ENCODE results near the gene KIF5A. TPM values are rescaled to one million over a fixed set of nuclear protein-coding genes. Genes with fewer than 3 reads are reported as not detected.

The KIF5A gene
- total RNA-seq, 2 experiments from 2014 or later, result 1.3 to 1.4 TPM

- intact Hi-C loops (cut with DNase I, micrococcal nuclease), result no loop called here
- no peak for DNase-seq
- H3K4me3 Mint-ChIP-seq, result no peak overlapping the region
Observed at GRCh38 chr12:57628280-57629191, 78.7 kb downstream of the KIF5A start.

GRCh38 chr12:57629897-57630471 is 80.1 kb downstream of the KIF5A start:
- Mint-ChIP-seq H3K9me3 (ENCODE audit: low read depth) (no peaks in the 10 kb centered on the region), H3K4me3 (no peak overlapping the region), H3K4me1 (peaks cover 20% of the 10 kb centered on the region), H3K27ac (no peak overlapping the region), H3K27me3 (peaks cover 71% of the 10 kb centered on the region), H3K36me3 (ENCODE audit: low read depth) (no peaks in the 10 kb centered on the region)
- ChIA-PET CTCF (interaction anchor here (0.8 to 2.6 kb wide), 6 partner anchors 8 to 306 kb away, joined by 3 to 10 read pairs (median 6); partner anchors contain the start of gene OS9), POLR2A (no interaction called here)
- intact Hi-C loops (cut with DNase I, micrococcal nuclease), result loop anchor here (5.0 kb wide), 3 partner anchors 62 to 413 kb away; partner anchors contain the start of genes NXPH4 (in 1 of the 2) and OS9 (in 1 of the 2)
- ATAC-seq (no peak), DNase-seq (no peak)

More at GRCh38 chr12:57628280-57629191, 78.7 kb downstream of the KIF5A start:
- no peak for ATAC-seq
- H3K27ac Mint-ChIP-seq, result no peak overlapping the region
- POLR2A ChIA-PET, result no interaction called here
- H3K4me1 Mint-ChIP-seq, result peaks cover 19% of the 10 kb centered on the region
- CTCF ChIA-PET, result interaction anchor here (0.6 to 1.7 kb wide), 7 partner anchors 9 to 435 kb away, joined by 3 to 10 read pairs (median 4); no protein-coding TSS in a partner anchor
- peaks cover 77% of the 10 kb centered on the region for H3K27me3 Mint-ChIP-seq
- no peaks in the 10 kb centered on the region for H3K9me3 Mint-ChIP-seq (ENCODE audit: low read depth)
- H3K36me3 Mint-ChIP-seq (ENCODE audit: low read depth), result no peaks in the 10 kb centered on the region

- CTCF ChIA-PET, result interaction anchor here (0.7 to 2.6 kb wide), 6 partner anchors 9 to 47 kb away, joined by 3 to 10 read pairs (median 6); no protein-coding TSS in a partner anchor
- Mint-ChIP-seq H3K4me3 (no peak overlapping the region), H3K4me1 (peaks cover 20% of the 10 kb centered on the region), H3K9me3 (ENCODE audit: low read depth) (no peaks in the 10 kb centered on the region), H3K27me3 (peaks cover 65% of the 10 kb centered on the region), H3K27ac (no peak overlapping the region), H3K36me3 (ENCODE audit: low read depth) (no peaks in the 10 kb centered on the region)
- intact Hi-C loops (cut with DNase I, micrococcal nuclease), result loop anchor here (5.0 kb wide), 3 partner anchors 61 to 414 kb away; partner anchors contain the start of genes NXPH4 (in 1 of the 2) and OS9 (in 1 of the 2)
- POLR2A ChIA-PET, result no interaction called here
- DNase-seq (no peak), ATAC-seq (no peak)
Observed at GRCh38 chr12:57630891-57631433, 81.1 kb downstream of the KIF5A start.

GRCh38 chr12:57631566-57632072 is 81.8 kb downstream of the KIF5A start:
- CTCF ChIA-PET, result interaction anchor here (0.7 to 2.6 kb wide), 6 partner anchors 9 to 48 kb away, joined by 3 to 10 read pairs (median 6); no protein-coding TSS in a partner anchor
- ATAC-seq (no peak), DNase-seq (no peak)
- POLR2A ChIA-PET, result no interaction called here
- H3K27me3 Mint-ChIP-seq, result peaks cover 58% of the 10 kb centered on the region
- H3K36me3 Mint-ChIP-seq (ENCODE audit: low read depth), result no peaks in the 10 kb centered on the region
- intact Hi-C loops (cut with DNase I, micrococcal nuclease), result loop anchor here (5.0 kb wide), 3 partner anchors 61 to 414 kb away; partner anchors contain the start of genes NXPH4 (in 1 of the 2) and OS9 (in 1 of the 2)
- H3K4me3 Mint-ChIP-seq, result peak overlapping the region; percentile 19
- H3K27ac Mint-ChIP-seq, result no peak overlapping the region
- peaks cover 17% of the 10 kb centered on the region for H3K4me1 Mint-ChIP-seq
- H3K9me3 Mint-ChIP-seq (ENCODE audit: low read depth), result no peaks in the 10 kb centered on the region

GRCh38 chr12:57632073-57632957 is 82.5 kb downstream of the KIF5A start:
- POLR2A ChIA-PET, result no interaction called here
- peak; percentile 43 for DNase-seq

GRCh38 chr12:57632958-57633840 is 83.4 kb downstream of the KIF5A start, which contains the start of gene B4GALNT1:
B4GALNT1 (minus strand) TSS chr12:57633201; CDS start chr12:57632132, 1,069 bp downstream.
- POLR2A ChIA-PET, result no interaction called here
- DNase-seq (peak; percentile 81), ATAC-seq (peak; percentile 86)
- intact Hi-C loops (cut with DNase I, micrococcal nuclease), result loop anchor here (1.0 to 5.0 kb wide), 5 partner anchors 50 to 416 kb away; partner anchors contain the start of genes NXPH4 (in 1 of the 2) and OS9 (in 1 of the 2)
- H3K9me3 Mint-ChIP-seq (ENCODE audit: low read depth), result no peaks in the 10 kb centered on the region
- CTCF ChIA-PET, result interaction anchor here (0.6 to 2.0 kb wide), 15 partner anchors 10 to 132 kb away, joined by 3 to 9 read pairs (median 4); partner anchors contain the start of genes DCTN2, OS9 and PIP4K2C
- peaks cover 6% of the 10 kb centered on the region for H3K4me1 Mint-ChIP-seq
- no peak within 1 kb of the TSS for H3K27ac Mint-ChIP-seq
- peak within 1 kb of the TSS; percentile 54 for H3K4me3 Mint-ChIP-seq
- H3K36me3 Mint-ChIP-seq (ENCODE audit: low read depth), result no peaks in the 10 kb centered on the region
- H3K27me3 Mint-ChIP-seq, result peaks cover 46% of the 10 kb centered on the region

More at GRCh38 chr12:57632073-57632957, 82.5 kb downstream of the KIF5A start:
- CTCF ChIA-PET, result interaction anchor here (0.6 to 2.6 kb wide), 15 partner anchors 10 to 133 kb away, joined by 3 to 10 read pairs (median 5); partner anchors contain the start of genes DCTN2 and PIP4K2C
- intact Hi-C loops (cut with DNase I, micrococcal nuclease), result loop anchor here (5.0 kb wide), 3 partner anchors 60 to 415 kb away; partner anchors contain the start of genes NXPH4 (in 1 of the 2) and OS9 (in 1 of the 2)
- H3K4me1 Mint-ChIP-seq, result peaks cover 13% of the 10 kb centered on the region
- ATAC-seq, result peak; percentile 17
- H3K36me3 Mint-ChIP-seq (ENCODE audit: low read depth), result no peaks in the 10 kb centered on the region
- peaks cover 53% of the 10 kb centered on the region for H3K27me3 Mint-ChIP-seq
- no peaks in the 10 kb centered on the region for H3K9me3 Mint-ChIP-seq (ENCODE audit: low read depth)
- no peak overlapping the region for H3K27ac Mint-ChIP-seq
- H3K4me3 Mint-ChIP-seq, result peak overlapping the region; percentile 54

Small RNA genes within 50 kb of the gene (microRNA-seq; reads per million reads assigned to microRNA genes)
- gene MIR616 (ENCODE audit: borderline replicate concordance) (5.6 reads per million, percentile 18 among the genes with 10 or more reads in this experiment), gene MIR6758 (ENCODE audit: borderline replicate concordance) (1.1 reads per million)

Other genes with a start within 250 kb of the KIF5A start
- 10 to 100 TPM; 45.9 to 52.5 TPM for gene R3HDM2, start 119.0 kb upstream of the KIF5A start, total RNA-seq
- not detected for gene INHBC, start 115.3 kb upstream of the KIF5A start, total RNA-seq
- 1 to 10 TPM; 1.2 to 1.5 TPM for gene INHBE, start 94.7 kb upstream of the KIF5A start, total RNA-seq
- under 1 TPM; 0.40 to 0.73 TPM for gene GLI1, start 90.3 kb upstream of the KIF5A start, total RNA-seq
- 100 to 1,000 TPM in 1 of 2 experiments, 10 to 100 TPM in 1; 77.7 to 101 TPM for gene ARHGAP9, start 70.2 kb upstream of the KIF5A start, total RNA-seq
- 100 to 1,000 TPM; 389 to 583 TPM for gene MARS1, start 62.0 kb upstream of the KIF5A start, total RNA-seq
- 10 to 100 TPM; 31.2 to 32.2 TPM for gene DDIT3, start 29.5 kb upstream of the KIF5A start, total RNA-seq
- 10 to 100 TPM; 31.3 to 43.6 TPM for gene MBD6, start 27.2 kb upstream of the KIF5A start, total RNA-seq
- gene DCTN2, start 2.9 kb upstream of the KIF5A start, total RNA-seq, result 10 to 100 TPM; 69.7 to 81.2 TPM
- 10 to 100 TPM; 12.1 to 14.9 TPM for gene PIP4K2C, start 41.1 kb downstream of the KIF5A start, total RNA-seq
- gene DTX3, start 54.8 kb downstream of the KIF5A start, total RNA-seq, result 10 to 100 TPM; 16.7 to 17.0 TPM
- 1 to 10 TPM; 2.2 to 2.6 TPM for gene ARHGEF25, start 61.4 kb downstream of the KIF5A start, total RNA-seq
- gene B4GALNT1, start 83.2 kb downstream of the KIF5A start, total RNA-seq, result 1 to 10 TPM; 1.4 to 1.5 TPM
- gene OS9, start 144.1 kb downstream of the KIF5A start, total RNA-seq, result 10 to 100 TPM; 61.7 to 63.2 TPM
- gene AGAP2, start 188.7 kb downstream of the KIF5A start, total RNA-seq, result 10 to 100 TPM; 28.0 to 46.9 TPM
- 10 to 100 TPM; 13.6 to 15.9 TPM for gene TSPAN31, start 195.0 kb downstream of the KIF5A start, total RNA-seq
- 100 to 1,000 TPM; 132 to 208 TPM for gene CDK4, start 202.3 kb downstream of the KIF5A start, total RNA-seq
- gene MARCHF9, start 205.1 kb downstream of the KIF5A start, total RNA-seq, result 10 to 100 TPM; 20.9 to 22.5 TPM
- gene CYP27B1, start 217.0 kb downstream of the KIF5A start, total RNA-seq, result 1 to 10 TPM; 6.6 to 6.8 TPM
- 10 to 100 TPM; 31.9 to 33.5 TPM for gene METTL1, start 222.1 kb downstream of the KIF5A start, total RNA-seq
- gene EEF1AKMT3, start 222.6 kb downstream of the KIF5A start, total RNA-seq, result 1 to 10 TPM; 2.5 to 3.9 TPM
- 10 to 100 TPM; 30.7 to 56.9 TPM for gene TSFM, start 232.7 kb downstream of the KIF5A start, total RNA-seq

All from activated CD4-positive, alpha-beta T cell treated with anti-CD3 and anti-CD28 coated beads for 36 hours (primary cell).